ENCODE data around the gene TBX15.
"Not testable (repeated sequence)": the region's sequence is repeated elsewhere in the genome, so short reads cannot be mapped to it uniquely, and the experiment has no call there.

Gene TBX15

GRCh38 chr1:118958937-118959631 lies 29.1 kb downstream of the TBX15 start:
- no peak for DNase-seq (ENCODE audit: low read depth)

GRCh38 chr1:118958140-118958539 lies 30.0 kb downstream of the TBX15 start:
- no peak for DNase-seq (ENCODE audit: low read depth)

- not testable (repeated sequence) for DNase-seq (ENCODE audit: low read depth)
Measured at GRCh38 chr1:118957579-118957978, 30.6 kb downstream of the TBX15 start.

GRCh38 chr1:118954301-118954905 lies 33.7 kb downstream of the TBX15 start:
- DNase-seq (ENCODE audit: low read depth): no peak

GRCh38 chr1:118951270-118951936 lies 36.7 kb downstream of the TBX15 start:
- no peak for DNase-seq (ENCODE audit: low read depth)

GRCh38 chr1:118949315-118949714 lies 38.8 kb downstream of the TBX15 start:
- DNase-seq (ENCODE audit: low read depth): no peak

- DNase-seq (ENCODE audit: low read depth): no peak
Measured at GRCh38 chr1:118948846-118949245, 39.3 kb downstream of the TBX15 start.

GRCh38 chr1:118948351-118948750 lies 39.8 kb downstream of the TBX15 start:
- no peak for DNase-seq (ENCODE audit: low read depth)

DNA sequence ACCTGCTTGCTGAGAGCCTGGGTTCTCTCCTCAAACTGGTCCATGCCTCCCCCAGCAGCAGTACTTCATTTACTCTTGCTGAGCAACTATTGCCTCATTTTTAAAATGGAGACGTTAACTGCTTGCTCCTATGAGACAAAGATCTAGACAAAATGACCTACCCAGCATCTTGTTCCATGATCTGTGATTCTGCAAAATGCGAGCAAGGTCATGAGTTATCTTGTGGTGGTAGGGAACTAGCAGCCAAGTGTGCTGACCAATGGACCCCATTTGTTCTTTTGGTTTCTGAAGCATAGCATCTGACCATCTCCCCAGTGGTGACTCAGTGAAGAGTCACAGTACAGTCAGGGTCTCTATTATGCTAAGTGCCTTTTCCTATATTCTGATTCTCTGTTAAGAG lies 40.4 kb downstream of the TBX15 start:
- DNase-seq (ENCODE audit: low read depth): no peak

GRCh38 chr1:118947003-118947765 lies 41.0 kb downstream of the TBX15 start:
- no peak for DNase-seq (ENCODE audit: low read depth)

DNA sequence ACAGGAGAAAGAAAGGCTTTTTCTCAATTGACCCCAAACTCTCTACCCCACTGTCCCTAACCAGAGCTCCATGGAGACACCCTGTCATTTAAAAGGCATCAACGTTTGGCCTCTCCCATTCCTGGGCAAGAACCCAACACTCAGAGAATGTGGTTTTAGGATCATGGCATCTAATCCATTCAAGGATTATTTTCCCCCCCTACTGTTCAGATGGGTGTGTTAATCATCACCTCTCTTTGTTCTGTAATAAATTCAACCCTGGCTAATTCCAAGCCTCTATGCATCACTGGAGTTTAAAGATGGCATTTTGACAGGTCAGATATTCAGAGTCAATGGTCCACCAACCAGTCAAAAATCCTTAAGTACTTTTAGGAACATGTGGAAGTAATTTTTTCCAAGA lies 42.7 kb downstream of the TBX15 start:
- no peak for DNase-seq (ENCODE audit: low read depth)

DNA sequence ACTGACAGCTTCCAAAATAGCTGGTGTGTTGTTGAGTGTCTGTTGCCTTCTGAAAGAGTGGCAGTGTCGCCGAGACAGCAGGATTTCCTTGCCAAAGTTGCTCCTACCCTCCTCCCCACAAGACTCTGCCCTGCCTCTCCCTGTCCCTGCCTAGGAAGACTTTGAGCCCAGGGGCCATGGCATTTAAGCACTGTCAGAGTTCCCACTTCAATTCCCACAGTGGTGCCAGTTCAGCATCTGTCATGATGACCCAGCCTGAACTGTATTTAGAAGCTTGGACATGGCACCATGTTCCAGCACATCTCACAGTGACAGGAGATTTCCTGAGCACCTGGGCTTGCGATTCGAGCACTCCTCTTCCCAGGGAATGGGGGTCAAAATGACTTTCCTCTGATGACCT lies 43.6 kb downstream of the TBX15 start:
- DNase-seq (ENCODE audit: low read depth): no peak

DNA sequence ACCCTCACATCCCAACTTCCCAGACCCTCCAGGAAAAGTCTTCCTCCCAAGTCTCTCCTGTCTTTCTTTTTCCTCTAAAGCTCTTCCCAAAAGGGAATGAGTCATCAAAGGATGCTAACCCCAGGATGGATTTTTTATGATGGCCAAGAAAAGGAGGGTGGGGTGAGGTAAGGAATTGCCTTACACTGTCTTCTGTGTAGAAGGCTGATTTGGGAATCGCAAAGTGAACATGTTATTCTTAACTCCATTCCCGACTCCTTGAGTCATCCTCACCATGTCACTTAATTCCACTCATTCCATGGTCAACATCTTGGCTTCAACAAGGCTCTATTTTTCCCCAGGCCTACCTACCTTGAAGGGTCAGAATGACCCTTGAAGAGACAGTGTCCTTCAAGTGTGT lies 44.0 kb downstream of the TBX15 start:
- DNase-seq (ENCODE audit: low read depth): no peak

DNA sequence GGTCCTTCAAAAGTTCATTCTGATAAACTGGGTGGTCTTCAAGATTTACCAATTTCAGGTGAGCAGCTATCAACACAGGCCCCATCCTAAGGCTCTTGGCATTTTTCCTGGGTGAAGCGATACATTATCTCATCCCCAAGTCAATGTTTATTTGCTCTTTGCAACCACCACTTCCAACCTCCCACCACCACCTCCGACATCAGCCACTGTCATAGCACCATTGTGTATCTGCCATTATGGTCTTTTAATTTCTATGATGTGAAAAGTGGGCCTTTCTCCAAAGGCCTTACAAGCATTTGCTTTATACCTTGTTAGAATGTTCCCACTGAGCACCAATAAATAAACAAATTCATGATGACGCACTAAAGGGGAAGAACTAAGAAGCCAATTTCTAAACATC lies 47.2 kb downstream of the TBX15 start:
- no peak for DNase-seq (ENCODE audit: low read depth)

GRCh38 chr1:118937413-118938072 lies 50.6 kb downstream of the TBX15 start:
- no peak for DNase-seq (ENCODE audit: low read depth)

DNA sequence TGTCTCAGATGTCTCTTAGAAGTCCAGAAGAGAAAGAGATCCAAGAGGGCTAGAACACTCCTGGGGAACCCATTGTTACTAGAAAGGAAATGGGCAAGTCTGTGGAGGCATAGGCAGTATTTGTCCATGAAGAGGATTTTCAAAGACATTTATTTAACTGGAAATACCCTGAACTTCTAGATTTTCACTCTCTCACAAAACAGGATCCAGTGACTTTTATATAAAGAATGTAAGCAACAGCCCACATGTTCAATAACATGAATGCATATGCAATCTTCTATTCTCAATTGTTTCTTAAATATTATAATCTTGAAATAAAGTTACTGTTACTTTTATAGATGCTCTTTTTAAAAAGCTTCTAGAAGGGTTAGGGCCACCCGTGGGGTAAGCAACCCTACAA lies 53.4 kb downstream of the TBX15 start:
- DNase-seq (ENCODE audit: low read depth): no peak

GRCh38 chr1:118933051-118933781 lies 54.9 kb downstream of the TBX15 start:
- DNase-seq (ENCODE audit: low read depth): no peak

GRCh38 chr1:118931876-118932275 lies 56.3 kb downstream of the TBX15 start:
- DNase-seq (ENCODE audit: low read depth): no peak

DNA sequence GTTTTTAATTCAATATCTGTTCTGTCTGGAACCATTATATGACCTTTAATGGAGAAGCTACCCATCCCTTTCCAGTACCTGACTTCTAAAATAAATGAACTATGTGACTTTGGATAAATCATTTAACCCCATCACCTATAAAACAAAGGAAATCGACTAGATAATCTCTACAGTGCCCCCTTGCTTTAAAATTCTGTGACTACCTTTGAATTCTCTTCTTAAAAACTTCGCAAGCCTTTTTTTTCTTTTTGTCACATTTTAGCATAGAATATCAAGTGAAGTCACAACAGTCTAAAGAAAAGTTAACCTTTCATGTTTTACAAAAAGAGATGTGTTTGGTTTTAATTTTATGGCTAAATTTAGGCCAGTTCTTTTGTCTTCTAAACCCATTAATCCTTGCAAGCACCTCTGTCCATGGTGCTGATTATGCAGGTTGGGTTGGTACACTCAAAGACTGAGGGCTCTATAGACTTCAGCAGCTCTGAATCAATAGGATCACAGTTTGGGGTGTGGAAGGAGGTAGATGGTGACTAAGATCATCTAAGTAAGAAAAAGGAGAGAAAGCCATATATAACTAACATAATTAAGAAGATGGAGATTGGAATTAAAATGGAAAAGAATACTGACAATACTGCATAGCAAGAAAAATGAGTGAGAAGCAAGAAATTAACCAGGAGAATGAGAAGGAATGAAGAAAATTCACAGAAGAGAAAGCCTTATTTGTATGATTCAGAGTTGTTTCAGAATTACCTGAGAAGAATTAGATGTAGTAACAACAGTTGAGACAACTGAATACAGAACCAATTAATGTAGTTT lies 59.2 kb downstream of the TBX15 start:
- no peak for DNase-seq (ENCODE audit: low read depth)

- DNase-seq (ENCODE audit: low read depth): no peak
Measured at GRCh38 chr1:118927427-118928187, 60.5 kb downstream of the TBX15 start.

Data from activated T-helper 1 cell treated with Interleukin-2 at 50 U/mL for 16 hours (primary cell).